ENCODE measurements around the gene IFNG. TPM values are rescaled to one million over a fixed set of nuclear protein-coding genes. Genes with fewer than 3 reads are reported as not detected.

IFNG gene
- total RNA-seq, 1 donor from 2014 or later: not detected

- no peak for DNase-seq (ENCODE audit: low read depth)
- Histone ChIP-seq H3K4me3 (ENCODE audit: low read depth, low read length) (no peak overlapping the region), H3K36me3 (ENCODE audit: control insufficient read depth, insufficient read depth, low read length) (no peaks in the 10 kb centered on the region), H3K27me3 (ENCODE audit: control insufficient read depth, insufficient read depth, low read length) (no peaks in the 10 kb centered on the region)
- TF ChIP-seq CTCF (IDR thresholded peaks at IDR 0.05; ENCODE audit: insufficient read depth, low read length, poor library complexity, severe bottlenecking): no peak
Observed at GRCh38 chr12:68119250-68119649, 40.3 kb downstream of the IFNG start.

- Histone ChIP-seq H3K27me3 (ENCODE audit: control insufficient read depth, insufficient read depth, low read length) (no peaks in the 10 kb centered on the region), H3K4me3 (ENCODE audit: low read depth, low read length) (no peak overlapping the region), H3K36me3 (ENCODE audit: control insufficient read depth, insufficient read depth, low read length) (no peaks in the 10 kb centered on the region)
- no peak for DNase-seq (ENCODE audit: low read depth)
- TF ChIP-seq CTCF (IDR thresholded peaks at IDR 0.05; ENCODE audit: insufficient read depth, low read length, poor library complexity, severe bottlenecking): no peak
Observed at GRCh38 chr12:68118096-68118755, 41.3 kb downstream of the IFNG start.

- H3K36me3 ChIP-seq (ENCODE audit: control insufficient read depth, insufficient read depth, low read length): no peaks in the 10 kb centered on the region
- DNase-seq (ENCODE audit: low read depth): no peak
- no peak for TF ChIP-seq CTCF (IDR thresholded peaks at IDR 0.05; ENCODE audit: insufficient read depth, low read length, poor library complexity, severe bottlenecking)
- no peak overlapping the region for H3K4me3 ChIP-seq (ENCODE audit: low read depth, low read length)
- no peaks in the 10 kb centered on the region for H3K27me3 ChIP-seq (ENCODE audit: control insufficient read depth, insufficient read depth, low read length)
Observed at GRCh38 chr12:68117661-68118060, 41.9 kb downstream of the IFNG start.

- DNase-seq (ENCODE audit: low read depth): no peak
- no peak for TF ChIP-seq CTCF (IDR thresholded peaks at IDR 0.05; ENCODE audit: insufficient read depth, low read length, poor library complexity, severe bottlenecking)
- H3K36me3 ChIP-seq (ENCODE audit: control insufficient read depth, insufficient read depth, low read length): no peaks in the 10 kb centered on the region
- H3K27me3 ChIP-seq (ENCODE audit: control insufficient read depth, insufficient read depth, low read length): no peaks in the 10 kb centered on the region
- H3K4me3 ChIP-seq (ENCODE audit: low read depth, low read length): no peak overlapping the region
Observed at GRCh38 chr12:68115281-68115680, 44.3 kb downstream of the IFNG start.

- no peak for TF ChIP-seq CTCF (IDR thresholded peaks at IDR 0.05; ENCODE audit: insufficient read depth, low read length, poor library complexity, severe bottlenecking)
- no peak for DNase-seq (ENCODE audit: low read depth)
- no peaks in the 10 kb centered on the region for H3K36me3 ChIP-seq (ENCODE audit: control insufficient read depth, insufficient read depth, low read length)
Observed at GRCh38 chr12:68114606-68115005, 44.9 kb downstream of the IFNG start.

GRCh38 chr12:68113644-68114043 is 45.9 kb downstream of the IFNG start:
- Histone ChIP-seq H3K4me3 (ENCODE audit: low read depth, low read length) (no peak overlapping the region), H3K27me3 (ENCODE audit: control insufficient read depth, insufficient read depth, low read length) (no peaks in the 10 kb centered on the region), H3K36me3 (ENCODE audit: control insufficient read depth, insufficient read depth, low read length) (no peaks in the 10 kb centered on the region)
- TF ChIP-seq CTCF (IDR thresholded peaks at IDR 0.05; ENCODE audit: insufficient read depth, low read length, poor library complexity, severe bottlenecking): peak; percentile 30
- no peak for DNase-seq (ENCODE audit: low read depth)

More at GRCh38 chr12:68114606-68115005, 44.9 kb downstream of the IFNG start:
- Histone ChIP-seq H3K27me3 (ENCODE audit: control insufficient read depth, insufficient read depth, low read length) (no peaks in the 10 kb centered on the region), H3K4me3 (ENCODE audit: low read depth, low read length) (no peak overlapping the region)
